HAP-1 (cell line): Measurements from ENCODE around the gene RNASEH1.
"Not testable (repeated sequence)": the region's sequence is repeated elsewhere in the genome, so short reads cannot be mapped to it uniquely, and the experiment has no call there.

Source experiments
- DNase-seq, 2 experiments: peaks; one replicate each; pipeline ENCODE4 v3.0.0-alpha.2; 2016 to 2020; ENCODE audit warnings: low spot score in 2 of 2
- H3K27me3 ChIP-seq: fragments of 250-450 bp; sonication (Bioruptor Pico); 2 replicates; pipeline ENCODE4 v1.5.1; 2020; ENCODE audit warnings: low read depth, mild to moderate bottlenecking, moderate library complexity
- H3K36me3 ChIP-seq: fragments of 250-450 bp; sonication (Bioruptor Pico); replicated peaks from 2 replicates; pipeline ENCODE4 v1.5.1; 2020; ENCODE audit warnings: mild to moderate bottlenecking
- H3K4me1 ChIP-seq: fragments of 250-450 bp; sonication (Bioruptor Pico); 2 replicates; pipeline ENCODE4 v1.5.1; 2020; ENCODE audit warnings: mild to moderate bottlenecking
- H3K4me3 ChIP-seq: fragments of 250-450 bp; sonication (Bioruptor Pico); 2 replicates; pipeline ENCODE4 v1.5.1; 2020; ENCODE audit warnings: mild to moderate bottlenecking, moderate library complexity
- H3K9me3 ChIP-seq: fragments of 250-450 bp; sonication (Bioruptor Pico); 2 replicates; pipeline ENCODE4 v1.5.1; 2020; ENCODE audit warnings: mild to moderate bottlenecking, moderate library complexity
- in situ Hi-C: fragments of 300-500 bp; cut with MboI; formaldehyde crosslinking; loops from 3 replicates; pipeline ENCODE4 v1.14.3; 2020; ENCODE audit warnings: low sequenced_read_pairs, inconsistent platforms, mixed read lengths

The RNASEH1 gene

GRCh38 chr2:3513026-3513810, 44.9 kb downstream of the RNASEH1 start:
- Histone ChIP-seq H3K36me3 (peaks cover 8% of the 10 kb centered on the region; the same call in 1 of the 2 replicates), H3K4me1 (peaks cover 5% of the 10 kb centered on the region), H3K27me3 (no peaks in the 10 kb centered on the region), H3K9me3 (no peaks in the 10 kb centered on the region; the same call in 1 of the 2 replicates), H3K4me3 (no peak overlapping the region)
- in situ Hi-C loops: no loop called here
- DNase-seq: no peak

GRCh38 chr2:3512086-3512485, 46.0 kb downstream of the RNASEH1 start:
- Histone ChIP-seq H3K36me3 (peaks cover 8% of the 10 kb centered on the region; the same call in 1 of the 2 replicates), H3K9me3 (no peaks in the 10 kb centered on the region; the same call in 1 of the 2 replicates), H3K4me3 (no peak overlapping the region), H3K4me1 (no peaks in the 10 kb centered on the region), H3K27me3 (no peaks in the 10 kb centered on the region)
- no peak for DNase-seq
- in situ Hi-C loops: no loop called here

- in situ Hi-C loops: no loop called here
- Histone ChIP-seq H3K4me1 (no peaks in the 10 kb centered on the region; the same call in 1 of the 2 replicates), H3K9me3 (no peaks in the 10 kb centered on the region), H3K4me3 (no peak overlapping the region), H3K27me3 (no peaks in the 10 kb centered on the region), H3K36me3 (0 out of 2 replicates have a peak, but pooled peaks cover 6% of the 10 kb centered on the region)
- no peak for DNase-seq
Measured at GRCh38 chr2:3505771-3506170, 52.4 kb downstream of the RNASEH1 start.

GRCh38 chr2:3504741-3505140, 53.4 kb downstream of the RNASEH1 start:
- in situ Hi-C loops: no loop called here
- Histone ChIP-seq H3K4me1 (no peaks in the 10 kb centered on the region; the same call in 1 of the 2 replicates), H3K4me3 (no peak overlapping the region), H3K27me3 (no peaks in the 10 kb centered on the region), H3K9me3 (no peaks in the 10 kb centered on the region), H3K36me3 (0 out of 2 replicates have a peak, but pooled peaks cover 3% of the 10 kb centered on the region)
- no peak for DNase-seq

- DNase-seq: no peak
- Histone ChIP-seq H3K27me3 (no peaks in the 10 kb centered on the region), H3K4me1 (no peaks in the 10 kb centered on the region; the same call in 1 of the 2 replicates), H3K4me3 (no peak overlapping the region), H3K36me3 (peaks cover 3% of the 10 kb centered on the region; the same call in 1 of the 2 replicates), H3K9me3 (no peaks in the 10 kb centered on the region)
- in situ Hi-C loops: no loop called here
Measured at GRCh38 chr2:3503483-3503882, 54.6 kb downstream of the RNASEH1 start.

GRCh38 chr2:3503046-3503445, 55.1 kb downstream of the RNASEH1 start:
- DNase-seq: no peak
- Histone ChIP-seq H3K4me1 (no peaks in the 10 kb centered on the region; the same call in 1 of the 2 replicates), H3K27me3 (no peaks in the 10 kb centered on the region), H3K36me3 (peaks cover 3% of the 10 kb centered on the region; the same call in 1 of the 2 replicates), H3K9me3 (no peaks in the 10 kb centered on the region), H3K4me3 (no peak overlapping the region)
- in situ Hi-C loops: no loop called here

- no peaks in the 10 kb centered on the region for H3K27me3 ChIP-seq
- H3K4me3 ChIP-seq: no peak overlapping the region
- H3K36me3 ChIP-seq: no peaks in the 10 kb centered on the region; the same call in 1 of the 2 replicates
- DNase-seq: no peak
- H3K9me3 ChIP-seq: no peaks in the 10 kb centered on the region
- in situ Hi-C loops: no loop called here
- no peaks in the 10 kb centered on the region; the same call in 1 of the 2 replicates for H3K4me1 ChIP-seq
Measured at GRCh38 chr2:3500326-3500899, 57.7 kb downstream of the RNASEH1 start.

GRCh38 chr2:3498783-3499394, 59.2 kb downstream of the RNASEH1 start:
- Histone ChIP-seq H3K9me3 (no peaks in the 10 kb centered on the region), H3K4me3 (no peak overlapping the region), H3K36me3 (no peaks in the 10 kb centered on the region; the same call in 1 of the 2 replicates), H3K4me1 (no peaks in the 10 kb centered on the region), H3K27me3 (no peaks in the 10 kb centered on the region)
- DNase-seq: no peak
- in situ Hi-C loops: no loop called here

GRCh38 chr2:3496708-3497080, 61.4 kb downstream of the RNASEH1 start:
- H3K27me3 ChIP-seq, DNase-seq, H3K4me3 ChIP-seq, in situ Hi-C loops, H3K36me3 ChIP-seq, H3K9me3 ChIP-seq, H3K4me1 ChIP-seq: not testable (repeated sequence)
